ENCODE data around the gene ZNF90. TPM values are rescaled to one million over a fixed set of nuclear protein-coding genes. Genes with fewer than 3 reads are reported as not detected.
A peak's percentile ranks its signal among the peaks of the same experiment; 100 is the strongest.

The ZNF90 gene
- total and polyA plus RNA-seq, 2 of the 8 experiments (the other 6 are each of a cell fraction or from before 2014, with no cell fraction given), result 41.2 to 114 TPM

DNA sequence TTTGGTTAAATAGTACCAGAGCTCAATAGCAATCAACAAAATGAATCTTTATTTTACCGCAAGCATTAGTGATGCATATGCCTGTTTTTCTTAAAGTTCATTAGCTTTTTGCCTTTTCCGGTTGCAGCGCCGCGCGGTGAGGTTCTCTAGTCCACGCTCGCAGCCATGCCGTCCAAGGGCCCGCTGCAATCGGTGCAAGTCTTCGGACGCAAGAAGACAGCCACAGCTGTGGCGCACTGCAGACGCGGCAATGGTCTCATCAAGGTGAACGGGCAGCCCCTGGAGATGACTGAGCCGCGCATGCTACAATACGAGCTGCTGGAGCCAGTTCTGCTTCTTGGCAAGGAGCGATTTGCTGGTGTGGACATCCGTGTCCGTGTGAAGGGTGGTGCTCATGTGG, 47.1 kb downstream of the ZNF90 start:
- Histone ChIP-seq H4K5ac (ENCODE audit: insufficient read length, low read depth, low read length) (no peak overlapping the region), H3K4ac (replicated peaks; ENCODE audit: insufficient read length, low read depth, low read length) (no peak overlapping the region), H3K27me3 (replicated peaks in 1 of 4; ENCODE audit: control insufficient read depth in 3 of 4, extremely low read depth in 1 of 4, insufficient read depth in 3 of 4, low read length in 3 of 4) (no peaks in the 10 kb centered on the region), H3K79me1 (ENCODE audit: low read depth, low read length) (no peaks in the 10 kb centered on the region; the same call in 1 of the 2 replicates), H3K23me2 (ENCODE audit: low read depth, low read length) (no peaks in the 10 kb centered on the region), H3K23ac (ENCODE audit: insufficient read length) (no peak overlapping the region), H2AK5ac (ENCODE audit: low read depth, low read length) (no peak overlapping the region), H3K56ac (replicated peaks; ENCODE audit: insufficient read length, low read depth, low read length) (no peak overlapping the region), H2BK20ac (ENCODE audit: low read length) (no peak overlapping the region), H4K91ac (replicated peaks; ENCODE audit: insufficient read length, low read length) (no peak overlapping the region), H2AFZ (ENCODE audit: low read length) (no peak overlapping the region), H2BK15ac (ENCODE audit: low read length) (no peak overlapping the region), H4K8ac (ENCODE audit: extremely low read depth, insufficient read depth, low read length) (peak overlapping the region; percentile 7; the same call in 1 of the 2 replicates), H3K4me1 (replicated peaks in 1 of 4; ENCODE audit: control insufficient read depth in 3 of 4, insufficient read depth in 4 of 4, low read length in 3 of 4) (no peaks in the 10 kb centered on the region), H3K4me3 (ENCODE audit: extremely low read depth in 1 of 4, insufficient read depth in 2 of 4, low read depth in 3 of 4, low read length in 4 of 4) (no peak overlapping the region), H3K18ac (ENCODE audit: extremely low read depth, low read length) (no peak overlapping the region), H4K20me1 (replicated peaks in 1 of 2; ENCODE audit: control insufficient read depth in 1 of 2, insufficient read depth in 2 of 2, low read length in 2 of 2) (no peaks in the 10 kb centered on the region), H2BK120ac (replicated peaks; ENCODE audit: low read depth, low read length) (no peak overlapping the region), H3K79me2 (ENCODE audit: control insufficient read depth in 1 of 2, insufficient read depth in 2 of 2, low read length in 2 of 2) (no peaks in the 10 kb centered on the region), H3K14ac (ENCODE audit: insufficient read length) (no peak overlapping the region), H2BK12ac (ENCODE audit: low read depth, low read length) (no peak overlapping the region), H3K27ac (ENCODE audit: low read depth, low read length) (no peak overlapping the region), H3K9me3 (ENCODE audit: insufficient read depth in 2 of 2, low read depth in 1 of 2, low read length in 1 of 2) (peaks cover 25 to 30% of the 10 kb centered on the region in 2 experiments), H3K4me2 (ENCODE audit: insufficient read depth in 1 of 2, low read depth in 2 of 2, low read length in 2 of 2) (no peak overlapping the region), H3K36me3 (ENCODE audit: control insufficient read depth in 2 of 4, insufficient read depth in 4 of 4, low read length in 3 of 4) (peaks cover 2 to 62% (median 31%) of the 10 kb centered on the region in 4 experiments; a peak in 7 of 8 replicates), H3K9ac (replicated peaks in 1 of 4; ENCODE audit: extremely low read depth in 1 of 4, low read depth in 3 of 4, low read length in 3 of 4) (no peak overlapping the region), H2BK5ac (ENCODE audit: low read depth, low read length) (no peak overlapping the region)
- CTCF ChIA-PET (ENCODE audit: partially characterized antibody), result interaction anchor here (0.7 to 1.5 kb wide), 3 partner anchors 16 to 127 kb away, joined by 3 to 4 read pairs (median 3); no protein-coding TSS in a partner anchor
- WGBS, 2 experiments (ENCODE audit: extremely low coverage in 1 of 2, insufficient coverage in 1 of 2, insufficient read length in 1 of 2, insufficient replicate concordance in 2 of 2, low coverage in 1 of 2, low lambda C conversion rate in 2 of 2, missing lambda C conversion rate in 1 of 2), result 94% methylated on average over 23 of the region's 23 CpGs; no CpG with 5 or more reads in 1 of the 2 experiments
- FAIRE-seq (no peak), DNase-seq (ENCODE audit: low read depth in 1 of 2, low spot score in 2 of 2) (no peak)
- POLR2A ChIA-PET (ENCODE audit: partially characterized antibody), result interaction anchor here (0.7 to 4.8 kb wide), 14 partner anchors 9 to 127 kb away, joined by 3 to 34 read pairs (median 5); partner anchors contain the start of genes ZNF486, ZNF682 and ZNF90
- TF ChIP-seq SP1 (IDR thresholded peaks at IDR 0.05; ENCODE audit: low read depth, low read length) (no peak), BCL11A (IDR thresholded peaks at IDR 0.05; ENCODE audit: low read depth in 2 of 2, low read length in 2 of 2) (no peak), ZNF274 (IDR thresholded peaks at IDR 0.05; ENCODE audit: borderline replicate concordance, extremely low read depth, low read length) (no peak), TAF7 (optimal IDR thresholded peaks at IDR 0.05; ENCODE audit: borderline replicate concordance, low read depth, low read length) (no peak), RBBP5 (IDR thresholded peaks at IDR 0.05; ENCODE audit: borderline replicate concordance, low read depth, low read length) (no peak), EZH2 (IDR thresholded peaks at IDR 0.05; ENCODE audit: low read depth, low read length, severe bottlenecking) (no peak), SIX5 (IDR thresholded peaks at IDR 0.05; ENCODE audit: low read depth, low read length) (no peak), SIN3A (conservative IDR thresholded peaks at IDR 0.05 in 1 of 2, IDR thresholded peaks at IDR 0.05 in 1 of 2; ENCODE audit: low read depth in 1 of 2, low read length in 2 of 2) (no peak), EGR1 (IDR thresholded peaks at IDR 0.05; ENCODE audit: borderline replicate concordance, low read depth, low read length) (no peak), KDM5A (IDR thresholded peaks at IDR 0.05; ENCODE audit: low read length) (no peak), MAFK (IDR thresholded peaks at IDR 0.05; ENCODE audit: low read depth, low read length) (no peak)
